K562 (cell line): ENCODE measurements around the gene USP50. TPM values are rescaled to one million over a fixed set of nuclear protein-coding genes. Genes with fewer than 3 reads are reported as not detected.
A peak's percentile ranks its signal among the peaks of the same experiment; 100 is the strongest.

Experiments
- ATAC-seq: fragments of 200-7000 bp; cut with Tn5 transposase; 3 replicates; pipeline ENCODE4 v1.9.1; 2020; ENCODE audit warnings: moderate library complexity
- BruUV-seq: library from RNA; stranded (reverse); fragments of 400-500 nt; replicated peaks from 2 replicates; lab custom pipeline; 2021; lab: Mats Ljungman, UMichigan
- CTCF ChIA-PET: fragments of 300-600 bp; formaldehyde crosslinking; extraction: SDS; loops from one replicate; lab custom pipeline; 2021; ENCODE audit warnings: low intra/inter-chr PET ratio; lab: Yijun Ruan, JAX
- POLR2A ChIA-PET: fragments of 300-600, 350-650 bp; sonication (Branson Sonifier 250); formaldehyde crosslinking; extraction: SDS; loops from one replicate; lab custom pipeline; 2021; ENCODE audit warnings: antibody characterized with exemption, inconsistent platforms; lab: Yijun Ruan, JAX
- DNase-seq, 4 experiments: peaks; one replicate each; pipeline versions ENCODE4 v3.0.0 to v3.0.0-alpha.2; 2011 to 2018; ENCODE audit warnings: low spot score in 3 of 4, mixed read lengths in 3 of 4; ENCODE audit errors: extremely low read depth in 1 of 4
- FAIRE-seq: peaks from 2 replicates; lab custom pipeline; 2011; peaks lifted over from hg19 to GRCh38; lab: Jason Lieb, UNC
- H2AFZ ChIP-seq: 2 replicates; pipeline ENCODE4 v1.6.0; 2011; ENCODE audit warnings: low read depth, low read length, control low read depth, inconsistent platforms
- H3K27ac ChIP-seq: fragments of 200-600 bp; 3 replicates; pipeline ENCODE4 v1.8.0; 2011; ENCODE audit warnings: low read depth, mild to moderate bottlenecking, control low read depth, inconsistent platforms, low read length, moderate library complexity, mixed read lengths; ENCODE audit errors: extremely low read depth
- H3K27me3 ChIP-seq, 2 experiments: fragments of 300-600 bp in 1 of 2; 2 replicates in 1 of 2; 3 replicates in 1 of 2; pipeline versions ENCODE4 v1.6.0 to v1.8.0; 2011; ENCODE audit warnings: inconsistent platforms in 2 of 2, low read length in 2 of 2, mild to moderate bottlenecking in 1 of 2, mixed read lengths in 1 of 2, moderate library complexity in 1 of 2; ENCODE audit not compliant: control insufficient read depth in 2 of 2, insufficient read depth in 2 of 2
- H3K36me3 ChIP-seq: fragments of 300-600 bp; 3 replicates; pipeline ENCODE4 v1.8.0; 2011; ENCODE audit warnings: mild to moderate bottlenecking, low read length, inconsistent platforms; ENCODE audit not compliant: control insufficient read depth, insufficient read depth
- H3K4me1 ChIP-seq, 2 experiments: fragments of 200-600 bp in 1 of 2; replicated peaks in 1 of 2; 2 replicates in 1 of 2; 3 replicates in 1 of 2; pipeline versions ENCODE4 v1.5.1 to v1.8.0; 2011; ENCODE audit warnings: inconsistent platforms in 2 of 2, low read length in 2 of 2, mild to moderate bottlenecking in 1 of 2, mixed read lengths in 1 of 2, moderate library complexity in 1 of 2; ENCODE audit not compliant: control insufficient read depth in 2 of 2, insufficient read depth in 2 of 2
- H3K4me2 ChIP-seq: 2 replicates; pipeline ENCODE4 v1.6.1; 2011; ENCODE audit warnings: low read length, control low read depth, inconsistent platforms, mixed read lengths; ENCODE audit not compliant: insufficient read depth
- H3K4me3 ChIP-seq: fragments of 200-600 bp; sonication (generic), shearing (Covaris generic); 2 replicates; pipeline ENCODE4 v1.5.1; 2016; ENCODE audit warnings: control low read depth, inconsistent platforms
- H3K79me2 ChIP-seq: fragments of 200-600 bp; 3 replicates; pipeline ENCODE4 v1.8.0; 2011; ENCODE audit warnings: low read length, inconsistent platforms; ENCODE audit not compliant: control insufficient read depth, insufficient read depth
- H3K9ac ChIP-seq, 2 experiments: 2 replicates each; pipeline versions ENCODE4 v1.6.0 to v1.6.1; 2011; ENCODE audit warnings: low read depth in 2 of 2, low read length in 2 of 2, control low read depth in 1 of 2, inconsistent platforms in 1 of 2, mild to moderate bottlenecking in 1 of 2, mixed read lengths in 1 of 2; ENCODE audit not compliant: insufficient read depth in 1 of 2
- H3K9me1 ChIP-seq: one replicate; pipeline ENCODE4 v1.6.0; 2011; ENCODE audit warnings: inconsistent platforms, mild to moderate bottlenecking, low read length, moderate library complexity; ENCODE audit not compliant: control insufficient read depth, insufficient read depth
- H3K9me3 ChIP-seq: replicated peaks from 2 replicates; pipeline ENCODE4 v1.5.1; 2011; ENCODE audit warnings: low read depth, low read length, inconsistent platforms; ENCODE audit not compliant: control insufficient read depth, insufficient read depth
- H4K20me1 ChIP-seq: replicated peaks from 2 replicates; pipeline ENCODE4 v1.6.1; 2011; ENCODE audit warnings: low read length, inconsistent platforms, mixed read lengths; ENCODE audit not compliant: control insufficient read depth, insufficient read depth
- ARID3B ChIP-seq: fragments of 250-450 bp; sonication (Bioruptor Pico); IDR thresholded peaks from 2 replicates; pipeline ENCODE4 v1.4.0; 2020; ENCODE audit warnings: borderline replicate concordance
- BDP1 ChIP-seq: IDR thresholded peaks from 3 replicates; pipeline ENCODE4 v1.6.1; 2011; ENCODE audit not compliant: insufficient read length, insufficient read depth
- FUS ChIP-seq: fragments of 200-400 bp; formaldehyde crosslinking; optimal IDR thresholded peaks from 2 replicates; pipeline ENCODE3; 2017; ENCODE audit warnings: low read depth, low read length
- HEY1 ChIP-seq: fragments of 250-450 bp; sonication (Bioruptor Pico); IDR thresholded peaks from 2 replicates; pipeline ENCODE4 v1.5.0; 2020; ENCODE audit warnings: mild to moderate bottlenecking, moderate library complexity, borderline replicate concordance
- KLF1 ChIP-seq: fragments of 450-650 bp; IDR thresholded peaks from 2 replicates; pipeline ENCODE4 v1.6.1; 2016; ENCODE audit warnings: missing genetic modification characterization, missing compliant biosample characterization
- MAX ChIP-seq: sonication (generic); formaldehyde crosslinking; IDR thresholded peaks from 2 replicates; pipeline ENCODE4 v1.9.0; 2022; ENCODE audit warnings: mild to moderate bottlenecking, missing genetic modification reagents
- MTA2 ChIP-seq: fragments of 450-650 bp; IDR thresholded peaks from 2 replicates; pipeline ENCODE4 v1.6.1; 2016; ENCODE audit warnings: low read depth
- MXD1 ChIP-seq: fragments of 250-450 bp; sonication (Bioruptor Pico); IDR thresholded peaks from 2 replicates; pipeline ENCODE4 v1.8.0; 2021; ENCODE audit warnings: borderline replicate concordance, mild to moderate bottlenecking, moderate library complexity; ENCODE audit not compliant: poor library complexity, severe bottlenecking
- NBN ChIP-seq: fragments of 450-650 bp; IDR thresholded peaks from 2 replicates; pipeline ENCODE4 v1.6.1; 2016; ENCODE audit warnings: low read depth, mild to moderate bottlenecking
- NR2C2 ChIP-seq, 2 experiments: fragments of 200-800 bp in 1 of 2; sonication (Bioruptor generic) in 1 of 2; sonication (generic) in 1 of 2; formaldehyde crosslinking in 1 of 2; IDR thresholded peaks; 2 replicates each; pipeline versions ENCODE4 v1.6.1 to v1.8.0; 2016 to 2022; ENCODE audit warnings: mild to moderate bottlenecking in 1 of 2, missing compliant biosample characterization in 1 of 2, missing genetic modification characterization in 1 of 2, missing genetic modification reagents in 1 of 2
- ZC3H11A ChIP-seq: IDR thresholded peaks from 2 replicates; pipeline ENCODE4 v1.6.1; 2012; ENCODE audit warnings: low read depth, low read length, improper control_type of control experiment
- ZNF354B ChIP-seq: fragments of 250-450 bp; sonication (Bioruptor Pico); IDR thresholded peaks from 2 replicates; pipeline ENCODE4 v1.4.0; 2020
- ZNF384 ChIP-seq: IDR thresholded peaks from 2 replicates; pipeline ENCODE4 v1.6.1; 2012; ENCODE audit warnings: low read depth, low read length, improper control_type of control experiment
- ZNF592 ChIP-seq: fragments of 450-650 bp; IDR thresholded peaks from 2 replicates; pipeline ENCODE4 v1.6.1; 2017; ENCODE audit warnings: antibody characterized with exemption, mild to moderate bottlenecking
- WGBS: fragments of 100-300 bp; shearing (Covaris generic); methylation state at CpG from one replicate; pipeline ENCODE4 v1.1.6; 2016; ENCODE audit warnings: low coverage, mixed read lengths; ENCODE audit not compliant: insufficient coverage; ENCODE audit errors: missing lambda C conversion rate; 5-methylcytosine and 5-hydroxymethylcytosine counted together
- in situ Hi-C: fragments of 300-500 bp; cut with MboI; formaldehyde crosslinking; loops from 4 replicates; pipeline ENCODE4 v1.15.0; 2018; ENCODE audit warnings: inconsistent platforms, mixed read lengths
- intact Hi-C: fragments of 100-400 bp; cut with micrococcal nuclease; formaldehyde crosslinking; loops from 2 replicates; pipeline ENCODE4 v1.14.2; 2022
- polyA plus RNA-seq, 8 experiments: library from polyadenylated mRNA; depleted of rRNA in 4 of 8; stranded (reverse) in 5 of 8; unstranded in 3 of 8; fragments of >200 nt; fragmentation: Nextera tagmentation in 2 of 8; fragmentation: Illumina TruSeq in 1 of 8; extraction: Ambion mirVana in 2 of 8; extraction: Trizol in 1 of 8; gene quantifications; 2 replicates each; pipeline versions ENCODE4 v1.2.1 to v1.2.3, GENCODE V29; 2011 to 2014; ENCODE audit warnings: inconsistent platforms in 1 of 8, missing spikeins in 1 of 8
- total RNA-seq, 7 experiments: library from RNA; depleted of rRNA in 6 of 7; stranded (reverse); fragments of >200 nt in 6 of 7; fragmentation: Illumina TruSeq in 2 of 7; extraction: Trizol in 2 of 7; gene quantifications; 2 replicates each; pipeline versions ENCODE4 v1.2.1 to v1.2.3, GENCODE V29; 2011 to 2021; ENCODE audit warnings: low replicate concordance in 1 of 7

The USP50 gene
- total and polyA plus RNA-seq, 9 of the 15 experiments (the other 6 are each of a cell fraction or from before 2014, with no cell fraction given) = not detected

GRCh38 chr15:50593761-50594160, 47.3 kb upstream of the USP50 start (continued):
- 0 out of 2 replicates have a peak, but pooled peaks have one; percentile 21 for TF ChIP-seq ZNF592

- DNase-seq (no peak), FAIRE-seq (no peak), ATAC-seq (no peak)
- no TSS peak for BruUV-seq
- H3K9ac ChIP-seq = no peak overlapping the region
- H3K4me1 ChIP-seq = peaks cover 10 to 14% of the 10 kb centered on the region in 2 experiments; a peak in 3 of 5 replicates
- no peaks in the 10 kb centered on the region for H3K9me3 ChIP-seq
- TF ChIP-seq MAX (no peak), ZC3H11A (no peak), KLF1 (tag) (no peak), ZNF384 (no peak), HEY1 (CRISPR knock-in tag) (no peak), FUS (no peak), BDP1 (no peak), ARID3B (no peak), NR2C2 (CRISPR knock-in tag; IDR thresholded peaks at IDR 0.05) (no peak), NR2C2 (tag; IDR thresholded peaks at IDR 0.05) (no peak), MXD1 (no peak), MTA2 (no peak), ZNF354B (no peak), NBN (no peak)
- no peaks in the 10 kb centered on the region for H3K9me1 ChIP-seq
- H3K4me2 ChIP-seq = no peak overlapping the region
- no peaks in the 10 kb centered on the region for H4K20me1 ChIP-seq
- CTCF ChIA-PET = no interaction called here
- in situ Hi-C loops (no loop called here), intact Hi-C loops (no loop called here)
- WGBS = 92% methylated on average over 1 of the region's 1 CpG
- no peak overlapping the region for H3K27ac ChIP-seq
- peaks cover 90% of the 10 kb centered on the region for H3K36me3 ChIP-seq
- POLR2A ChIA-PET = no interaction called here
- no peak overlapping the region for H2AFZ ChIP-seq
- no peaks in the 10 kb centered on the region; the same call in 2 of the 3 replicates for H3K79me2 ChIP-seq
- H3K27me3 ChIP-seq = no peaks in the 10 kb centered on the region
- no peak overlapping the region for H3K4me3 ChIP-seq
These were observed 43.8 kb upstream of the USP50 start for GRCh38 chr15:50590288-50590687.
